ENCODE data around the gene NAV2.

GRCh38 chr11:19846654-19847305 is 134.1 kb downstream of the NAV2 start:
- TF ChIP-seq CTCF (IDR thresholded peaks at IDR 0.05; ENCODE audit: low read length) (no peak), EZH2 (optimal IDR thresholded peaks at IDR 0.05; ENCODE audit: low read depth, low read length) (no peak), EZH2phosphoT487 (IDR thresholded peaks at IDR 0.05; ENCODE audit: low read length) (no peak)
